HG03175 (cell line): ENCODE results near the gene LRRC37A.
"Not testable (repeated sequence)": the region's sequence is repeated elsewhere in the genome, so short reads cannot be mapped to it uniquely, and the experiment has no call there.

Experiments used
- ATAC-seq: cut with Tn5 transposase; IDR thresholded peaks from one replicate; pipeline ENCODE4 v1.9.1; 2021; ENCODE audit warnings: mild to moderate bottlenecking, moderate library complexity; ENCODE audit not compliant: unreplicated experiment

Gene LRRC37A

GRCh38 chr17:46294831-46295230 lies at the start of gene LRRC37A:
LRRC37A (plus strand) TSS chr17:46295131; CDS start chr17:46295134, 3 bp downstream.
- ATAC-seq, result not testable (repeated sequence)

- not testable (repeated sequence) for ATAC-seq
These were observed 45.8 kb upstream of the LRRC37A start for GRCh38 chr17:46249153-46249552.

GRCh38 chr17:46252804-46253203 lies 42.1 kb upstream of the LRRC37A start:
- ATAC-seq, result not testable (repeated sequence)

GRCh38 chr17:46253722-46254121 lies 41.2 kb upstream of the LRRC37A start:
- ATAC-seq, result not testable (repeated sequence)

GRCh38 chr17:46254215-46254614 lies 40.7 kb upstream of the LRRC37A start:
- not testable (repeated sequence) for ATAC-seq

GRCh38 chr17:46256369-46256768 lies 38.6 kb upstream of the LRRC37A start:
- ATAC-seq, result not testable (repeated sequence)

GRCh38 chr17:46259845-46260661 lies 34.9 kb upstream of the LRRC37A start:
- ATAC-seq, result not testable (repeated sequence)

GRCh38 chr17:46262271-46262670 lies 32.7 kb upstream of the LRRC37A start:
- ATAC-seq, result no peak

- no peak for ATAC-seq
These were observed 30.3 kb upstream of the LRRC37A start for GRCh38 chr17:46264456-46265198.

GRCh38 chr17:46266063-46266655 lies 28.8 kb upstream of the LRRC37A start:
- not testable (repeated sequence) for ATAC-seq

- ATAC-seq, result peak; percentile 89
These were observed 28.0 kb upstream of the LRRC37A start for GRCh38 chr17:46266656-46267544.

- ATAC-seq, result no peak
These were observed 24.9 kb upstream of the LRRC37A start for GRCh38 chr17:46270032-46270431.

- no peak for ATAC-seq
These were observed 21.2 kb upstream of the LRRC37A start for GRCh38 chr17:46273541-46274236.

GRCh38 chr17:46274238-46274637 lies 20.7 kb upstream of the LRRC37A start:
- ATAC-seq, result no peak

GRCh38 chr17:46276728-46277479 lies 18.0 kb upstream of the LRRC37A start:
- not testable (repeated sequence) for ATAC-seq

- not testable (repeated sequence) for ATAC-seq
These were observed 13.6 kb upstream of the LRRC37A start for GRCh38 chr17:46281336-46281735.

GRCh38 chr17:46282635-46283034 lies 12.3 kb upstream of the LRRC37A start:
- not testable (repeated sequence) for ATAC-seq

GRCh38 chr17:46284467-46284866 lies 10.5 kb upstream of the LRRC37A start:
- not testable (repeated sequence) for ATAC-seq

GRCh38 chr17:46285500-46285899 lies 9.4 kb upstream of the LRRC37A start:
- ATAC-seq, result not testable (repeated sequence)
